Measurements from ENCODE around the gene DPEP1. TPM values are rescaled to one million over a fixed set of nuclear protein-coding genes. Genes with fewer than 3 reads are reported as not detected.

The DPEP1 gene
- total and polyA plus RNA-seq, 2 donors from 2014 or later: 24.2 to 433 TPM

- no peaks in the 10 kb centered on the region for H3K36me3 ChIP-seq (ENCODE audit: control insufficient read depth in 2 of 3, insufficient read depth in 3 of 3, low read length in 3 of 3)
- H3K27ac ChIP-seq (ENCODE audit: low read depth in 2 of 2, low read length in 2 of 2): peak overlapping the region; percentile 34 to 62
- intact Hi-C loops (cut with DNase I): no loop called here
- no peaks in the 10 kb centered on the region for H3K9me3 ChIP-seq (ENCODE audit: control insufficient read depth in 2 of 3, insufficient read depth in 1 of 3, low read length in 3 of 3)
- peaks cover 0 to 9% (median 0%) of the 10 kb centered on the region in 3 donors for H3K4me1 ChIP-seq (ENCODE audit: control insufficient read depth in 2 of 3, insufficient read depth in 2 of 3, low read depth in 1 of 3, low read length in 3 of 3)
- TF ChIP-seq, protein P1, sequence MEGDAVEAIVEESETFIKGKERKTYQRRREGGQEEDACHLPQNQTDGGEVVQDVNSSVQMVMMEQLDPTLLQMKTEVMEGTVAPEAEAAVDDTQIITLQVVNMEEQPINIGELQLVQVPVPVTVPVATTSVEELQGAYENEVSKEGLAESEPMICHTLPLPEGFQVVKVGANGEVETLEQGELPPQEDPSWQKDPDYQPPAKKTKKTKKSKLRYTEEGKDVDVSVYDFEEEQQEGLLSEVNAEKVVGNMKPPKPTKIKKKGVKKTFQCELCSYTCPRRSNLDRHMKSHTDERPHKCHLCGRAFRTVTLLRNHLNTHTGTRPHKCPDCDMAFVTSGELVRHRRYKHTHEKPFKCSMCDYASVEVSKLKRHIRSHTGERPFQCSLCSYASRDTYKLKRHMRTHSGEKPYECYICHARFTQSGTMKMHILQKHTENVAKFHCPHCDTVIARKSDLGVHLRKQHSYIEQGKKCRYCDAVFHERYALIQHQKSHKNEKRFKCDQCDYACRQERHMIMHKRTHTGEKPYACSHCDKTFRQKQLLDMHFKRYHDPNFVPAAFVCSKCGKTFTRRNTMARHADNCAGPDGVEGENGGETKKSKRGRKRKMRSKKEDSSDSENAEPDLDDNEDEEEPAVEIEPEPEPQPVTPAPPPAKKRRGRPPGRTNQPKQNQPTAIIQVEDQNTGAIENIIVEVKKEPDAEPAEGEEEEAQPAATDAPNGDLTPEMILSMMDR (IDR thresholded peaks at IDR 0.05; ENCODE audit: borderline replicate concordance, extremely low read depth, insufficient read depth): no peak
- H3K9ac ChIP-seq (ENCODE audit: low read length in 3 of 3): no peak overlapping the region
- DNase-seq (peak in 1 of 5 donors; percentile 68), FAIRE-seq (no peak)
- no peaks in the 10 kb centered on the region for H3K27me3 ChIP-seq (ENCODE audit: control insufficient read depth, insufficient read depth, low read length)
- no peak overlapping the region for H3K4me3 ChIP-seq (ENCODE audit: low read length in 3 of 3)
These were observed 30.7 kb upstream of the DPEP1 start for GRCh38 chr16:89582614-89583196.

DNA sequence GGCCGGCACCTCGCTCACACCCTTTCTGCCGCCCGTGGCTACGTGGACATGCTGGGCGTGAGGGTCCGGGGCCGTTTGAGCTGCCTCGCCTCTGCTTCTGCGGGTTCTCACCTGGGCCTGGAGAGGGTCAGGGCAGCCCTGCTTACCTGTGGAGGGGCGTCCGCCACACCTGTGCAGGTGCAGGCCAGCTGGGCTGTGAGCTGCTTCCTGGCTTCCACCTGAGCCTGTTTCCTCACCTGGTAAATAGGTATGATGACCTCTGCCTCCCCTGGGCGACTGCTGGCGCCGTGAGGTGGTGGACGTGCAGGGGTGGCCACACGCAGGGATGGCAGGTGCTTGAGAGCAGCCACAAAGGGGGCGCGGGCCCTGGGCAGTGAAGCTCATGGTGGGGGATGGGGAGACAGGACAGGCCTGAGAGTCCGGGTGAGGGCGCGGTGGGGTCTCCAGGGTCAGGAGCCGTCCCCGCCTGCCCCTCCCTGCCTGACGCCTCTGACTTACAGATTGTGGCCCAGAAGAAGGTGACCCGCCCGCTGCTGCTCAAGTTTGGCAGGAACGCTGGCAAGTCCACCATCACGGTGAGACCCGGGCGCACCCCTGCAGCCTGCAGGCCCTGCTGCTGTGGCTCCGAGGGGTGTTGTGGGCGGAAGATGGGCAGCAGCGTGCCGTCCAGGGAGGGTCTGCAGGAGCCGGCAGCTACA lies 30.1 kb upstream of the DPEP1 start:
- FAIRE-seq (no peak), DNase-seq (peak in 1 of 5 donors; percentile 68)
- Histone ChIP-seq H3K36me3 (ENCODE audit: control insufficient read depth in 2 of 3, insufficient read depth in 3 of 3, low read length in 3 of 3) (no peaks in the 10 kb centered on the region), H3K4me1 (ENCODE audit: control insufficient read depth in 2 of 3, insufficient read depth in 2 of 3, low read depth in 1 of 3, low read length in 3 of 3) (peaks cover 0 to 9% (median 0%) of the 10 kb centered on the region in 3 donors), H3K9ac (ENCODE audit: low read length in 3 of 3) (no peak overlapping the region), H3K27me3 (ENCODE audit: control insufficient read depth, insufficient read depth, low read length) (no peaks in the 10 kb centered on the region), H3K4me3 (ENCODE audit: low read length in 3 of 3) (no peak overlapping the region), H3K27ac (ENCODE audit: low read depth in 2 of 2, low read length in 2 of 2) (no peak overlapping the region), H3K9me3 (ENCODE audit: control insufficient read depth in 2 of 3, insufficient read depth in 1 of 3, low read length in 3 of 3) (no peaks in the 10 kb centered on the region)
- TF ChIP-seq, protein P1 (IDR thresholded peaks at IDR 0.05; ENCODE audit: borderline replicate concordance, extremely low read depth, insufficient read depth): no peak
- intact Hi-C loops (cut with DNase I): no loop called here

DNA sequence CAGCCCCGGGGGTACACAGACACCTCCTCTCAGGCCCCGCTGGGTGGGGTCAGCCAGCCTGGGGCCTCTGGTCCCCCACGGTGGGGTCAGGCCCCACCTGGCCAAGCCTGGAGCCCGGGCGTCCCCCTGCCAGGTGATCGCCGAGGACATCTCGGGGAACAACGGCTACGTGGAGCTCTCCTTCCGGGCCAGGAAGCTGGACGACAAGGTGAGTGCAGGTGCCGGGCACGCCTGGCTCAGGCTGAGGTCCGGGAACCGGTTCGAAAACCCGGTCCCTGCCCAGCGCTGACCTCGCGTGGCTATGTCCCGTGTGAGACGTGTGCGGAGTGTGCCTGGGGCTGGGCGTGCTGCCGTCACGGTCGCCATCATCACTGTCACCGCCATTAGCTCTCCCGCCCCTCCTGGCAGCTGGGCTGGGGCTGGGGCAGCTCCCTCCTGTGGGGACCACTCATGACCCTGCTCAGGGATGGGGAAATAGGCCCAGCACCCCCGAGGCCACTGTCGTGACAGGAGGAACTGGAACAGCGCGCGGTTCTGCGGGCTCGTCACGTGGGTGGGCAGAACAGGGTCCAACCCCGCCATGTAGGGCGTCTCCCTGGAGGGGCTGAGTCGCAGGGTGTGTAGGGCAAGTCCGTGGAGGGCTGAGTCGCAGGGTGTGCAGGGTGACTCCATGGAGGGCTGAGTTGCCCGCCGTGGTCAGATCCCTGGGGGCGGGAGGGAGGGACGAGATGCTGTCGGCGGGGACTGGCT lies 29.4 kb upstream of the DPEP1 start:
- DNase-seq (peak in 1 of 5 donors; percentile 77), FAIRE-seq (no peak)

More for the DNA sequence above, 29.4 kb upstream of the DPEP1 start:
- Histone ChIP-seq H3K36me3 (ENCODE audit: control insufficient read depth in 2 of 3, insufficient read depth in 3 of 3, low read length in 3 of 3) (no peaks in the 10 kb centered on the region), H3K27me3 (ENCODE audit: control insufficient read depth, insufficient read depth, low read length) (no peaks in the 10 kb centered on the region), H3K27ac (ENCODE audit: low read depth in 2 of 2, low read length in 2 of 2) (no peak overlapping the region), H3K4me3 (ENCODE audit: low read length in 3 of 3) (no peak overlapping the region), H3K9me3 (ENCODE audit: control insufficient read depth in 2 of 3, insufficient read depth in 1 of 3, low read length in 3 of 3) (no peaks in the 10 kb centered on the region), H3K4me1 (ENCODE audit: control insufficient read depth in 2 of 3, insufficient read depth in 2 of 3, low read depth in 1 of 3, low read length in 3 of 3) (peaks cover 0 to 9% (median 0%) of the 10 kb centered on the region in 3 donors), H3K9ac (ENCODE audit: low read length in 3 of 3) (no peak overlapping the region)
- TF ChIP-seq, protein P1 (IDR thresholded peaks at IDR 0.05; ENCODE audit: borderline replicate concordance, extremely low read depth, insufficient read depth): no peak
- intact Hi-C loops (cut with DNase I): no loop called here
